Trophoblast cell (in vitro differentiated cells and primary cell): ENCODE data around the gene PPP1R3C. TPM values are rescaled to one million over a fixed set of nuclear protein-coding genes. Genes with fewer than 3 reads are reported as not detected.

ENCODE experiments used
- DNase-seq, 2 donors: peaks; one replicate each; pipeline ENCODE4 v3.0.0-alpha.2; 2016
- H2AFZ ChIP-seq: 2 replicates; pipeline ENCODE4 v1.6.1; 2013; ENCODE audit warnings: low read length, moderate library complexity, mild to moderate bottlenecking; ENCODE audit not compliant: insufficient read depth, poor library complexity
- H2AK5ac ChIP-seq: 2 replicates; pipeline ENCODE4 v1.6.1; 2013; ENCODE audit warnings: mild to moderate bottlenecking, low read length
- H2BK120ac ChIP-seq: 2 replicates; pipeline ENCODE4 v1.6.1; 2013; ENCODE audit warnings: low read length, mild to moderate bottlenecking, moderate library complexity; ENCODE audit not compliant: insufficient read depth, poor library complexity
- H2BK12ac ChIP-seq: 2 replicates; pipeline ENCODE4 v1.6.1; 2013; ENCODE audit warnings: mild to moderate bottlenecking, low read length, moderate library complexity
- H2BK5ac ChIP-seq: 2 replicates; pipeline ENCODE4 v1.6.1; 2013; ENCODE audit warnings: low read length, low read depth, moderate library complexity, mild to moderate bottlenecking; ENCODE audit not compliant: poor library complexity
- H3K14ac ChIP-seq: 2 replicates; pipeline ENCODE4 v1.6.1; 2013; ENCODE audit warnings: mild to moderate bottlenecking, low read length
- H3K18ac ChIP-seq: 2 replicates; pipeline ENCODE4 v1.6.1; 2013; ENCODE audit warnings: mild to moderate bottlenecking, low read length
- H3K23ac ChIP-seq: 2 replicates; pipeline ENCODE4 v1.6.1; 2013; ENCODE audit warnings: low read length
- H3K27ac ChIP-seq: 2 replicates; pipeline ENCODE4 v1.5.1; 2013; ENCODE audit warnings: low read depth, mild to moderate bottlenecking, inconsistent platforms, low read length, moderate library complexity
- H3K27me3 ChIP-seq: 2 replicates; pipeline ENCODE4 v1.6.1; 2013; ENCODE audit warnings: inconsistent platforms, mild to moderate bottlenecking, low read length, moderate library complexity; ENCODE audit not compliant: insufficient read depth
- H3K36me3 ChIP-seq, 2 experiments: 1 replicate in 1 of 2; 2 replicates in 1 of 2; pipeline ENCODE4 v1.6.1; 2013; ENCODE audit warnings: low read length in 2 of 2, mild to moderate bottlenecking in 2 of 2, moderate library complexity in 1 of 2; ENCODE audit not compliant: insufficient read depth in 2 of 2, control insufficient read depth in 1 of 2
- H3K4ac ChIP-seq: 2 replicates; pipeline ENCODE4 v1.6.1; 2013; ENCODE audit warnings: low read depth, mild to moderate bottlenecking, low read length, moderate library complexity
- H3K4me1 ChIP-seq, 2 experiments: 1 replicate in 1 of 2; 2 replicates in 1 of 2; pipeline ENCODE4 v1.6.1; 2013; ENCODE audit warnings: low read length in 2 of 2, mild to moderate bottlenecking in 2 of 2, moderate library complexity in 1 of 2; ENCODE audit not compliant: insufficient read depth in 2 of 2, control insufficient read depth in 1 of 2
- H3K4me2 ChIP-seq: 2 replicates; pipeline ENCODE4 v1.6.1; 2013; ENCODE audit warnings: inconsistent platforms, mild to moderate bottlenecking, low read length, moderate library complexity
- H3K4me3 ChIP-seq: 2 replicates; pipeline ENCODE4 v1.5.1; 2013; ENCODE audit warnings: mild to moderate bottlenecking, low read depth, low read length, inconsistent platforms
- H3K79me1 ChIP-seq: one replicate; pipeline ENCODE4 v1.6.1; 2013; ENCODE audit warnings: low read length
- H3K79me2 ChIP-seq: 2 replicates; pipeline ENCODE4 v1.6.1; 2013; ENCODE audit warnings: low read length, mild to moderate bottlenecking; ENCODE audit not compliant: control insufficient read depth, insufficient read depth, poor library complexity
- H3K9ac ChIP-seq: 2 replicates; pipeline ENCODE4 v1.6.1; 2013; ENCODE audit warnings: mild to moderate bottlenecking, low read length
- H3K9me3 ChIP-seq: 2 replicates; pipeline ENCODE4 v1.6.1; 2013; ENCODE audit warnings: low read depth, mild to moderate bottlenecking, control low read depth, inconsistent platforms, low read length; ENCODE audit not compliant: insufficient read depth
- H4K12ac ChIP-seq: 2 replicates; pipeline ENCODE4 v1.6.1; 2013; ENCODE audit warnings: low read depth, mild to moderate bottlenecking, low read length, moderate library complexity
- H4K8ac ChIP-seq: 2 replicates; pipeline ENCODE4 v1.6.1; 2013; ENCODE audit warnings: low read depth, mild to moderate bottlenecking, low read length, moderate library complexity
- H4K91ac ChIP-seq: one replicate; pipeline ENCODE4 v1.6.1; 2013; ENCODE audit warnings: low read depth, mild to moderate bottlenecking, low read length, moderate library complexity
- WGBS: extraction: QIAGEN DNeasy Blood & Tissue Kit; methylation state at CpG from one replicate; pipeline ENCODE4 v1.1.7; 2013; ENCODE audit warnings: missing lambda C conversion rate; ENCODE audit not compliant: insufficient read length, insufficient coverage; ENCODE audit errors: extremely low coverage; 5-methylcytosine and 5-hydroxymethylcytosine counted together
- polyA plus RNA-seq: library from polyadenylated mRNA; stranded (reverse); fragments of 200-250 nt; gene quantifications from 2 replicates; pipeline ENCODE4 v1.2.3, GENCODE V29; 2013

The PPP1R3C gene
- polyA plus RNA-seq = 0.08 and 0.14 TPM in 2 replicates

DNA sequence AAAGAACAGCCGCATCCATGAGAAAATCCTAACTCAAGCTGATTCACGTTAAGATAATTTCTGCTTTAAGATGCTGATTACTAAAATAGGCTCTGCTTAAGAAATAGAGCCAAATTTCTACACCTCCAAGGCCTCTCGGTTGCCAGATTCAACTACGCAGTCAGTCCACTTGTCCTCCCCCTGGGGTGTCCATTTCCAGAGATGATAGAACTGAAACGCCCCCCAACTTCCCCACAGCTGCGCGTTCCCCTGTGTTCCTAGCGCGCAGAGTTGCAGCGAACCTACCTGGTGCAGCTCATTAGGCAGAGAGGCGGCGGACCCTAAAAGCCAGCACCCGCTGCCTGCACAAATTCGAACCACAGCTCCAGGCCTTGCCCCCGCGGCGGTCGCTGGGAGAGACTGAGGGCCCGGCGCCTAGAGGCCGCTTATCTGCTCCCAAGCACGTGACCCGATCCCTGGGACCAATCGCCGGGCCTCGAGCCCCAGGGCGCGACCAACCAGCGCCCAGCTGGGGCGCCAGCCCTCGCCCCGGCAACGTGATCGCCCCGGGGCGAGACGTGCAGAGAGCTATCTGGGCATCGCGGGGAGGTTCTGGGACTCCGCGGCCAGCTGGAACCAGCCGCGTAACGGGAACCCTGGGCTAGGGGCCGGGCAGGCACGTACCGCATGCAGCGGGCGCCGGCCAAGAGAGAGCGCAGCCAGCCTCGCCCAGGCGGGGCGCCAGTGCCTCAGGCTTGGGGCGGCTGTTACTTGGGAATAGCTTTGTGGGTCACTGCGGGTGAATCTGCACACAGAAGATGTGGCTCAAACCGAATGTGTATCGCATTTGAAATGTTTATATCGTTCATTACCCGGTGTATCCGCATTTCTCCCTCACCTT lies at the start of gene PPP1R3C:
TSS of gene PPP1R3C (minus strand) at position 401 of the 880 bp plus-strand sequence. CDS start at position 299, 102 bp downstream.
- no peak within 1 kb of the TSS for H4K91ac ChIP-seq
- H3K18ac ChIP-seq = no peak within 1 kb of the TSS
- H3K27ac ChIP-seq = no peak within 1 kb of the TSS
- no peaks in the 10 kb centered on the region for H3K79me1 ChIP-seq
- no peak within 1 kb of the TSS for H3K14ac ChIP-seq
- no peak within 1 kb of the TSS for H2AK5ac ChIP-seq
- peak; percentile 58 to 67 for DNase-seq
- no peak within 1 kb of the TSS for H3K4ac ChIP-seq
- no peak within 1 kb of the TSS for H2BK12ac ChIP-seq
- no peak within 1 kb of the TSS for H3K4me3 ChIP-seq
- no CpG with 5 or more reads among the region's 61 CpGs for WGBS
- no peak within 1 kb of the TSS for H2AFZ ChIP-seq
- H2BK5ac ChIP-seq = no peak within 1 kb of the TSS
- no peaks in the 10 kb centered on the region for H3K79me2 ChIP-seq
- peaks cover 3% of the 10 kb centered on the region for H3K9me3 ChIP-seq
- no peak within 1 kb of the TSS for H3K23ac ChIP-seq
- H3K4me1 ChIP-seq = peaks cover 0 to 8% of the 10 kb centered on the region in 2 experiments
- peaks cover 14% of the 10 kb centered on the region for H3K27me3 ChIP-seq
- H3K9ac ChIP-seq = no peak within 1 kb of the TSS
- peak within 1 kb of the TSS; percentile 70 for H3K4me2 ChIP-seq
- no peaks in the 10 kb centered on the region for H3K36me3 ChIP-seq
- H4K12ac ChIP-seq = no peak within 1 kb of the TSS
- H2BK120ac ChIP-seq = no peak within 1 kb of the TSS
- H4K8ac ChIP-seq = no peak within 1 kb of the TSS

DNA sequence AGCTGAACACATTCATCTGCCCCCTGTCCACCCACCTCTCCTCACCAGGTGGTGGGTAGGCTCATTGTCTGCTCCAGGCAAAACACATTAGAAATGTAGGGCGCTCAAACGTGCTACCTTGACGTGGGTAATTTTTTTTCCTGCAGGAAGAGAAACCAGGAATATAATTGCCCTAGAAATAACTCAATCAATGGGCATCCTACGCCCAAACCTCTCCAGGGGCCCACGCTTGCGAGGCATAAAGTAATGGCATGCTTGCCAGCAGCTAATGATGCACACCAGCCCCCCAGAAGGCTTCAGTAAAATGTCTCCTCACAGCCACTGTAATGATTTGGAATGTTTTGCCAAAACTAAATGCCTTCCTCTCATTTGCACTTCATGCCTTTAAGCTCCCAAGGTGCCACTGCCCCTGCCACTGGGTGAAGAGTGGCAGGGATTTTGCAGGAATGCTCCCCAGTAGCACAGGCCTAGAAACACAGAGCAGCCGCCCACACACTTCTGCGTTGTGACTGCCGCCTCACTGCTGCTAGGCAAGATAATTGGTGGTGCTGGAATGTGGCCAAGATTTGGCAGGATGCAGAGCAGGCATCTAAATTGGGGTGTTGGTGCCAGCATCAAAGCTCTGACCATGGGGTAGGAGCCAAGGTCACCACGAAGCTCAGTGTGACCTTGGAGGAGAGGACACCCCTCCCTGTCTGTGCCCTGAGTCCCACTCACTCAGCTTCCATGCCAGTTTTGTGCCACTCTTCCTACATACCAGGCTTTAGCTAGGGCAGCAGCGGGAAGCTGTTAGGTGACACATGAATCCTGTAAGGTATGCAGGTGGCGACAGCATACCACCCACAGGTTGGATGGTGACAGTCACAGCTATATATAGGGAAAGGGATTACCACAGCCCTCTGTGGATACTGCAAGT lies 48.7 kb upstream of the PPP1R3C start:
- no peak overlapping the region for H4K91ac ChIP-seq
- H3K27ac ChIP-seq = no peak overlapping the region
- H3K9me3 ChIP-seq = no peaks in the 10 kb centered on the region
- H3K4me3 ChIP-seq = no peak overlapping the region
- H3K4ac ChIP-seq = no peak overlapping the region
- no peak overlapping the region for H3K18ac ChIP-seq
- no peak overlapping the region for H2BK12ac ChIP-seq
- no peak overlapping the region for H2BK5ac ChIP-seq
- no peak overlapping the region for H3K14ac ChIP-seq
- H3K27me3 ChIP-seq = no peaks in the 10 kb centered on the region
- no peak overlapping the region for H4K12ac ChIP-seq
- WGBS = no CpG with 5 or more reads among the region's 12 CpGs
- no peak overlapping the region for H3K23ac ChIP-seq
- peak overlapping the region; percentile 60 for H3K9ac ChIP-seq
- no peak overlapping the region for H4K8ac ChIP-seq
- H3K4me1 ChIP-seq = no peaks in the 10 kb centered on the region
- no peak overlapping the region for H2AK5ac ChIP-seq
- no peak overlapping the region for H3K4me2 ChIP-seq
- H2BK120ac ChIP-seq = no peak overlapping the region
- H2AFZ ChIP-seq = no peak overlapping the region
- H3K79me2 ChIP-seq = no peaks in the 10 kb centered on the region
- no peaks in the 10 kb centered on the region for H3K79me1 ChIP-seq
- no peak for DNase-seq
- H3K36me3 ChIP-seq = no peaks in the 10 kb centered on the region

DNA sequence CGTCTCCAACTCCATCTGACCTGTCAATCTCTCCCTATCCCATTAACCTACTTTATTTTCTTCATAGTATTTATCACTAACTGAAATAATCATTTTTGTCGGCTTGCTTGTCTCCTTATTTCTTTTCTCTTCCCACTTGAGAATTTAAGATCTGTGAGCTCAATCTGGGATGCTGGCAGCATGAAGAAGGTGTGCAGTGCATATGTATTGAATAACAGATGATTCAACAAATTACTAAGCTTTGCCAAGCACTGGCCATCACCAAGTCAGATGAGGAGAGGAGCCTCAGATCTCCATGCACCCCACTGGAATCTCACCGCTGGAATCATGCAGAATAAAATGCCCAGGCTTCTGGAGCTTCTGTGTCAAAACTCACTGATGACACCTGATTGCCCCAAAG lies 47.6 kb upstream of the PPP1R3C start:
- no peak overlapping the region for H2BK5ac ChIP-seq
- H2AK5ac ChIP-seq = no peak overlapping the region
- H3K79me1 ChIP-seq = no peaks in the 10 kb centered on the region
- H3K18ac ChIP-seq = no peak overlapping the region
- H3K9me3 ChIP-seq = no peaks in the 10 kb centered on the region
- no peak overlapping the region for H3K4me3 ChIP-seq
- no peak overlapping the region for H4K91ac ChIP-seq
- no peak overlapping the region for H4K8ac ChIP-seq
- no peak for DNase-seq
- no CpG with 5 or more reads among the region's 3 CpGs for WGBS
- H3K4me1 ChIP-seq = no peaks in the 10 kb centered on the region
- H4K12ac ChIP-seq = no peak overlapping the region
- H3K9ac ChIP-seq = no peak overlapping the region
- H2BK120ac ChIP-seq = no peak overlapping the region
- H3K14ac ChIP-seq = no peak overlapping the region
- H2AFZ ChIP-seq = no peak overlapping the region
- H3K27me3 ChIP-seq = no peaks in the 10 kb centered on the region
- H3K27ac ChIP-seq = no peak overlapping the region
- H3K79me2 ChIP-seq = no peaks in the 10 kb centered on the region
- no peaks in the 10 kb centered on the region for H3K36me3 ChIP-seq
- H2BK12ac ChIP-seq = no peak overlapping the region
- H3K23ac ChIP-seq = no peak overlapping the region
- H3K4ac ChIP-seq = no peak overlapping the region
- H3K4me2 ChIP-seq = no peak overlapping the region

GRCh38 chr10:91679296-91679695 lies 46.4 kb upstream of the PPP1R3C start:
- Histone ChIP-seq H4K8ac (no peak overlapping the region), H3K4me1 (no peaks in the 10 kb centered on the region), H2BK12ac (no peak overlapping the region), H4K12ac (no peak overlapping the region), H4K91ac (no peak overlapping the region), H2AK5ac (no peak overlapping the region), H2BK120ac (no peak overlapping the region), H3K27ac (no peak overlapping the region), H3K79me1 (no peaks in the 10 kb centered on the region), H3K9me3 (no peaks in the 10 kb centered on the region), H2AFZ (no peak overlapping the region), H3K36me3 (no peaks in the 10 kb centered on the region), H3K9ac (no peak overlapping the region), H3K23ac (no peak overlapping the region), H3K79me2 (no peaks in the 10 kb centered on the region), H2BK5ac (no peak overlapping the region), H3K4ac (no peak overlapping the region), H3K14ac (no peak overlapping the region), H3K4me2 (no peak overlapping the region), H3K18ac (no peak overlapping the region), H3K4me3 (no peak overlapping the region), H3K27me3 (no peaks in the 10 kb centered on the region)
- DNase-seq = no peak
- no CpG with 5 or more reads among the region's 3 CpGs for WGBS
